ENCODE results near the gene CNOT9. TPM values are rescaled to one million over a fixed set of nuclear protein-coding genes. Genes with fewer than 3 reads are reported as not detected.

The CNOT9 gene
- total RNA-seq, 3 donors from 2014 or later, result 30.6 to 55.6 (median 44.9) TPM

DNA sequence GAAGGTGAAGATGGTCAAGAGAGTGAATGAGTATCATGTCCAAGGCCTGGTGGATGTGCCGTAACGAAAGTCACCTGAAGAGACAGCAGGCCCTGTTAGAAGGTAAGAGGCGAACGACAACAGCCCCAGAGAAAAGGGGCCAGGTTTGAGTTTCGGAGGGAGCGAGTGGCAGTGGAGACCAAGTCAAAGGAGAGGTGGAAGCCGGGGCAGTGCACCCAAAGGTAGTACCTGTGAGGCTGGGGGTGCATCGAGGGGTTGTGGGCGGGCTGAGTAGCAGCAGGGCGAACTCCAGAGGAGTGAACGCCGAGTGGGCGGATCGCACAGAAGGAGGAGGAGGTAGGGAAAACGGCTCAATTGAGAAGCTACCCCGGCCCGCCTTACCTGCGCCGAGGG lies 846 bp upstream of the CNOT9 start:
- peaks cover 0 to 19% of the 10 kb centered on the region in 2 donors for H3K4me1 ChIP-seq
- H3K27ac ChIP-seq, result peak overlapping the region; percentile 96 to 97
- TF ChIP-seq POLR2A (IDR thresholded peaks at IDR 0.05), result no peak
- TF ChIP-seq, protein P1, sequence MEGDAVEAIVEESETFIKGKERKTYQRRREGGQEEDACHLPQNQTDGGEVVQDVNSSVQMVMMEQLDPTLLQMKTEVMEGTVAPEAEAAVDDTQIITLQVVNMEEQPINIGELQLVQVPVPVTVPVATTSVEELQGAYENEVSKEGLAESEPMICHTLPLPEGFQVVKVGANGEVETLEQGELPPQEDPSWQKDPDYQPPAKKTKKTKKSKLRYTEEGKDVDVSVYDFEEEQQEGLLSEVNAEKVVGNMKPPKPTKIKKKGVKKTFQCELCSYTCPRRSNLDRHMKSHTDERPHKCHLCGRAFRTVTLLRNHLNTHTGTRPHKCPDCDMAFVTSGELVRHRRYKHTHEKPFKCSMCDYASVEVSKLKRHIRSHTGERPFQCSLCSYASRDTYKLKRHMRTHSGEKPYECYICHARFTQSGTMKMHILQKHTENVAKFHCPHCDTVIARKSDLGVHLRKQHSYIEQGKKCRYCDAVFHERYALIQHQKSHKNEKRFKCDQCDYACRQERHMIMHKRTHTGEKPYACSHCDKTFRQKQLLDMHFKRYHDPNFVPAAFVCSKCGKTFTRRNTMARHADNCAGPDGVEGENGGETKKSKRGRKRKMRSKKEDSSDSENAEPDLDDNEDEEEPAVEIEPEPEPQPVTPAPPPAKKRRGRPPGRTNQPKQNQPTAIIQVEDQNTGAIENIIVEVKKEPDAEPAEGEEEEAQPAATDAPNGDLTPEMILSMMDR (IDR thresholded peaks at IDR 0.05), result peak in 1 of 3 donors; percentile 6
- H3K9me3 ChIP-seq, result no peaks in the 10 kb centered on the region
- DNase-seq (ENCODE audit: low spot score in 2 of 2), result peak in 1 of 2 donors; percentile 63
- H3K27me3 ChIP-seq, result no peaks in the 10 kb centered on the region
- peak overlapping the region; percentile 77 to 86 (median 82) for H3K4me3 ChIP-seq
- intact Hi-C loops (cut with DNase I; ENCODE audit: low total_unique reads), result no loop called here
- H3K36me3 ChIP-seq, result no peaks in the 10 kb centered on the region

DNA sequence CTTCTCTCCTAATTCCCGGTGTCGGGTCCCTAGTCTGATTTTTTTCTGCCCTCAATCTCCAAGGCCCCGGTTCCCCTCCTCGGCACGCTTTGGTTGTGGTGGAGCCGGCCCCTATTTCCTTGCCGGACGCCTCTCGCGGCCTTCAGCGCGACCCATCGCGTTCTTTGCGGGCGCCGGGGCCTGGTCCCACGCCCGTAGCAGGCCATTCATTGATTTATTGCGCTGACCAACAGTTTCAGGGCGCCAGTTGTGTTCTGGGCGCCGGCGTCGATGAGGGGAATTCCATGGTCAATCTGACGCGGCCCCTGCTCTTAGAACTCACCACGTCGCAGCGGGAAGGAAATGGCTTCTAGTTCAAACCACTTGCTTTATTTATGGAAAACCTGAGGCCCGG lies 396 bp downstream of the CNOT9 start:
- peak in 1 of 2 donors; percentile 55 for DNase-seq (ENCODE audit: low spot score in 2 of 2)
- no peaks in the 10 kb centered on the region for H3K36me3 ChIP-seq
- no peaks in the 10 kb centered on the region for H3K27me3 ChIP-seq
- peak overlapping the region; percentile 96 to 97 for H3K27ac ChIP-seq
- intact Hi-C loops (cut with DNase I; ENCODE audit: low total_unique reads), result no loop called here
- H3K9me3 ChIP-seq, result no peaks in the 10 kb centered on the region
- no peak for TF ChIP-seq POLR2AphosphoS5 (IDR thresholded peaks at IDR 0.05)
- TF ChIP-seq, protein P1 (IDR thresholded peaks at IDR 0.05), result no peak
- TF ChIP-seq POLR2A (IDR thresholded peaks at IDR 0.05), result no peak
- peaks cover 0 to 19% of the 10 kb centered on the region in 2 donors for H3K4me1 ChIP-seq
- H3K4me3 ChIP-seq, result peak overlapping the region; percentile 77 to 86 (median 82)

DNA sequence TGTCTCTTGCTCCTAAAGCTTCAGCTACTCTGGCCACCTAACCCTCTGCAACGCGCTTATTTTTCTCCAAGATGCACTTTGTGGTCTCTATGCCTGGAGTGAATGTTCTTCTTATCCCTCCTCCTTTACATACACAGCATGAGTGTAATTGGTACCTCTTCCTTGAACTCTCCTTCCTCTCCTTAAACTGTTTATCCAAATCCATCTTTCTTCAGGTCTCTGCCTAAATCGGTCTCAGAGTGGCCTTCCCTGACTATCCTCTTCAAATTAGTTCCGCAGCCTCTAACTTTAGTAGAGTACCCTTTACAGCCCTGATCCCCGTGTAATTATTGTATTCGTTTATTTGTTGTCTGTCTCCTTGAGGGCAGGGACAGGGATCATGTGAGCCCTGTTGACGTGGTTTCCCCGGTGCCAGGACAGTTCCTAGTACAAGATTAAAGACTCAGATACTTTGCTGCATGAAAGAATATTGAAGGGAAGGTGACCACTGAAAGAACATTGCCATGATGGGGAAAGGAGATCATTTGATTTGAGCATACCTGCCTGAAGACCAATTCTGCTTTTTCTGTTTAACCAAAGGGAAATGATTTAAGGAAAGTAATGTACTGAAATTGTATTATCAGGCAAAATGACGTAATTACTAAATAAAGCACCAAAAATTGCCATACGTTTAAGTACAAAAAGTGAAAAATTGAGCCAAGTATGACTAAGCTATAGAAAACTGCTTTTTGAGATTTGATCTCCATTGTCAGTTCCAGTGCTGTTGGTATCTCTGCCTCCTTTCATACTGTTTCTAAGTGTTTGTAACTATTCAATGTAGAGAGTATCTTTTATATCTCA lies 1.2 kb downstream of the CNOT9 start:
- intact Hi-C loops (cut with DNase I; ENCODE audit: low total_unique reads), result no loop called here
- Histone ChIP-seq H3K4me1 (peaks cover 0 to 19% of the 10 kb centered on the region in 2 donors), H3K27ac (peak overlapping the region; percentile 96 to 97), H3K4me3 (peak overlapping the region; percentile 77 to 86 (median 82)), H3K36me3 (no peaks in the 10 kb centered on the region), H3K27me3 (no peaks in the 10 kb centered on the region), H3K9me3 (no peaks in the 10 kb centered on the region)
- peak in 1 of 3 donors; percentile 12 for TF ChIP-seq POLR2AphosphoS5 (IDR thresholded peaks at IDR 0.05)
- TF ChIP-seq, protein P1 (IDR thresholded peaks at IDR 0.05), result no peak
- no peak for DNase-seq (ENCODE audit: low spot score in 2 of 2)

DNA sequence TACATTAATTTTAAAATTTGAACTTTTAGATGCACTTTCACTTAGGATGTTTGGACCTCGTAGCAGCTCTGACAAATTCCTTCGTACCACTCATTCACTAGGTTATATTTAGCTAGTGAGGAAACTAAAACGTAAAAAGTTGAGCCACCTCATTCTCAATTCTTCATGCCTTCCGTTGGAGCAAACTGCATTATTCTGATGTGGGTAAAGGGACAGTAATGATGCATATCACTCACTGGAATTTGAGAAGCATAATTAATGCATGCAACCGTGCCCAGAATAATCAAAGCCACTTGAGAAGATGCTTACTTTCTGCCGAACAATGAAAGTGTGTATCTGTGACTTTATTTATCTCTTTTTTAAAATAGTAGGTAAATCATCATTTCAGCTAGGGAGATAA lies 2.2 kb downstream of the CNOT9 start:
- H3K27me3 ChIP-seq, result no peaks in the 10 kb centered on the region
- peaks cover 0 to 19% of the 10 kb centered on the region in 2 donors for H3K4me1 ChIP-seq
- peak overlapping the region; percentile 19 to 97 for H3K27ac ChIP-seq
- H3K4me3 ChIP-seq, result peak overlapping the region in 1 of 3 donors; percentile 2
- no peaks in the 10 kb centered on the region for H3K36me3 ChIP-seq
- TF ChIP-seq POLR2A (IDR thresholded peaks at IDR 0.05), result no peak
- TF ChIP-seq POLR2AphosphoS5 (IDR thresholded peaks at IDR 0.05), result no peak
- TF ChIP-seq, protein P1 (IDR thresholded peaks at IDR 0.05), result no peak
- no peak for DNase-seq (ENCODE audit: low spot score in 2 of 2)
- intact Hi-C loops (cut with DNase I; ENCODE audit: low total_unique reads), result no loop called here
- H3K9me3 ChIP-seq, result no peaks in the 10 kb centered on the region

DNA sequence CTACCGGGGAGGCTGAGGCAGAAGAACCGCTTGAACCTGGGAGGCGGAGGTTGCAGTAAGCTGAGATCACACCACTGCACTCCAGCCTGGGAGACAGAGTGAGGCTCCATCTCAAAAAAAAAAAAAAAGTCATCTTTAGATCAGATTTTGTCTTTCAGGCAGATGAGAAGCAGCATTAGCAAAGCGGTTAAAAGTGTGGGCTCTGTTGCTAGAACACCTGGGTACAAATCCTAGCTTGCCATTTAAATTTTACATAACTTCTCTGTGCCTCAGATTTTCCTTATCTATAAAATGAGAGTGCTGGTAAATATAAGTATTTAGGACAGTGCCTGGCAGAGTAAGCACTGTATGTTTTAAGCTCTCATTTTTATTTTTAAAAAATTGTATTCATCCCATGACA lies 8.2 kb downstream of the CNOT9 start:
- no peaks in the 10 kb centered on the region for H3K27me3 ChIP-seq
- no peak overlapping the region for H3K27ac ChIP-seq
- DNase-seq (ENCODE audit: low spot score in 2 of 2), result no peak
- no peaks in the 10 kb centered on the region for H3K4me1 ChIP-seq
- no peaks in the 10 kb centered on the region for H3K36me3 ChIP-seq
- no peaks in the 10 kb centered on the region for H3K9me3 ChIP-seq
- no peak for TF ChIP-seq POLR2A (IDR thresholded peaks at IDR 0.05)
- intact Hi-C loops (cut with DNase I; ENCODE audit: low total_unique reads), result no loop called here
- H3K4me3 ChIP-seq, result no peak overlapping the region

Data from breast epithelium (tissue), 4 donors.